ENCODE data around the gene AIFM2.
"Not testable (repeated sequence)": the region's sequence is repeated elsewhere in the genome, so short reads cannot be mapped to it uniquely, and the experiment has no call there.

AIFM2 gene

GRCh38 chr10:70121281-70121949 lies 11.2 kb downstream of the AIFM2 start:
- no peak for DNase-seq

- DNase-seq: no peak
These were observed 12.2 kb downstream of the AIFM2 start for GRCh38 chr10:70120417-70120816.

DNA sequence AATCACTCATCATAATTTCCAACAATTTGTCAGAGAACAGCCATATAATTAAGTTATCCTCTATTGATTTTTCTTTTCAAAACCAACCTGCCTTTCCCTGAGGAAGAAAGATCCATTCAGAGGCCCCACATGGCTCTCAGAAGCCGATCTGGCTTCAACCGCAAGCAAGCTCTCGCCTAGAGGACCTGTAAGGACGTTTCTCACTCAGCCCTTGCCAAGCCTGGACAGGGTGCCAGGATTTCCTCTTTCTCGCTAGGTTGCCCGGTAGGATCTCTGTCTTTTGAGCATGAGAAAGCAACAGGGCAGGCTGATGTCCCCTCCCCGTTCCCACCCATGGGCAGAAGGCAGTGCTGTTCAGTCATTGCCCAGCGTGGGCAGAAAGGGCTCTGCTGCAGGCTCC lies 13.0 kb downstream of the AIFM2 start:
- DNase-seq: no peak

DNA sequence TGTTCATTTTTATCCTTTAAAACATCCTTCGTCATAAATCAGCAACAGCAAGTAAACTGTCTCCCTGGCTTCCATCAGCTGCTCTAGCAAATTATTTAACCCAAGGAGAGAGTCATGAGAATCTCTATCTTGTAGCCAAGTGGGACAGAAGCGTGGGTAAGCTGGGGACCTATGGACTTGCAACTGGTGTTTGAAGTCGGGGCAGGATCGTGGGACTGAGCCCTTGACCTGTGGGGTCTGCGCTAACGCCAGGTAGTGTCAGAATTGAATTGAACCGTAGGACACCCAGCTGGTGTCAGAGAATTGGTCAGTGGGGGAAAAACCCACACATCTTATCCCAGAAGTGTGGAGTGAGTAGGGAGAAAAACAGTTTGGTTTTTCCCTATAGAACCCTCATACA lies 13.4 kb downstream of the AIFM2 start:
- DNase-seq: no peak

GRCh38 chr10:70118196-70118595 lies 14.4 kb downstream of the AIFM2 start:
- DNase-seq: no peak

- DNase-seq: no peak
These were observed 15.0 kb downstream of the AIFM2 start for GRCh38 chr10:70117646-70118045.

GRCh38 chr10:70115948-70116682 lies 16.5 kb downstream of the AIFM2 start:
- peak; percentile 68 for DNase-seq

- DNase-seq: no peak
These were observed 17.7 kb downstream of the AIFM2 start for GRCh38 chr10:70114902-70115301.

DNA sequence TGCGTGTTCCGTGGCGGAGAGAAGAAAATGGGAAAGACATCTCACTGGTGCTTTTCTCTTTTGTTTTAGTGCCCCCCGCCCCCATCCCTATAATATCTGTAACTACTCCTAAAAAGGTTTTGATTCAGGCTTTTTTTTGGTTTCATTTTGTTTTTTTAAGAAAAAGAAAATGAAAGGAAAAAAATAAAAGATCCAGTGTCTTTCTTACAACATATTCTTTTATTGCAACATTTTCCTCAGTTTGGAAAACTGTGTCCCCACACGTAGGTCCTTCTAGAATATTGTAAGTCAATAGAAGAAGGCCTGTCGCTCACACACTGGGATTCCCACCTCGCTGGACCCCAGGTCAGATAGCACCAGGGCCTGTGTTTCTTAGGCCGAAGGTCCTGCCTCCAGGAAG lies 20.6 kb downstream of the AIFM2 start:
- no peak for DNase-seq

DNA sequence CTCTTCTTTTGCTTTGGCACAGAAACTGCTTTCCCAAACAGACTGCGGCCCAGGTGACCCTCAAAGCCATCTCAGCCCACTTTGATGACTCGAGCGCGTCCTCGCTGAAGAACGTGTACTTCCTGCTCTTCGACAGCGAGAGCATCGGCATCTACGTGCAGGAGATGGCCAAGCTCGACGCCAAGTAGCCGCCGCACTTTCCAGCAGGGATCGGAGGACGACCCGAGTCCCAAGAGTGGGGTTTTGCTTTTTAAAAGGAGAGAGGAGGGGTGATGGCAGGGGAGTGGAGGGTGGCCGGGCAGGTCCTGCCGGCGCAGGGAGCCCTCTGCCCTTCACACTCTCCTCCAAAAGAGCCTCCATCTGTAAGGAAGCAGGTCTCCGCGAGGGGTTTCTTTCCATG lies 21.1 kb downstream of the AIFM2 start:
- DNase-seq: no peak

DNA sequence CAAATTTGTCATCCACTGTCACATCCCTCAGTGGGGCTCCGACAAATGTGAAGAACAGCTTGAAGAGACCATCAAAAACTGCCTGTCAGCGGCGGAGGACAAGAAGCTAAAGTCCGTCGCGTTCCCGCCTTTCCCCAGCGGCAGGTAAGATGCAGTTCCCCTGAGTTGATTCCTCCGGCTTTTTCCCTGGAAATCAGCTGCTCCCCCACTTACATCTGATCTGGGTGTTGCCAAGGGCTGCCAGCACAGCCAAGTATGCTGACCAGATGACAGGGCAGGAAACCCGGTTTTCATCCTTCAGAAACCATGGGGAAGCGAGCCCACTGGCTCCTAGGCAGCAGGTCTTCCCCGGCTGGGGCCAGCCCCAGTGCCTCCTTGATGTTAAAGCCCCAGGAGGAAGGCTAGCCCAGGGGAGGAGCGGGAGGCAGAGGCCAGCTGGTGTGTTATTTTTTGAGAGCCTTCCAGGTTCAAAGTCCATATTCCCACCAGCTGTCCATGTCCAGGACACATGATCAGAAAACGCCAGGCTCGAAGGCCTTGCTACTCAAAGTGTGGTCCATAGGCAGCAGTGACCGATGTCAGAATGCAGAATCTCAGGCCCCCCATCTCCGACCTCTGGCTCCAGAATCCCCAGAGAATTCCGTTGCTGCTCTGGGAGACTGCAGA lies 23.4 kb downstream of the AIFM2 start:
- DNase-seq: no peak

- DNase-seq: peak; percentile 13
These were observed 25.4 kb downstream of the AIFM2 start for GRCh38 chr10:70106958-70107791.

GRCh38 chr10:70101668-70102067 lies 31.0 kb downstream of the AIFM2 start:
- DNase-seq: no peak

DNA sequence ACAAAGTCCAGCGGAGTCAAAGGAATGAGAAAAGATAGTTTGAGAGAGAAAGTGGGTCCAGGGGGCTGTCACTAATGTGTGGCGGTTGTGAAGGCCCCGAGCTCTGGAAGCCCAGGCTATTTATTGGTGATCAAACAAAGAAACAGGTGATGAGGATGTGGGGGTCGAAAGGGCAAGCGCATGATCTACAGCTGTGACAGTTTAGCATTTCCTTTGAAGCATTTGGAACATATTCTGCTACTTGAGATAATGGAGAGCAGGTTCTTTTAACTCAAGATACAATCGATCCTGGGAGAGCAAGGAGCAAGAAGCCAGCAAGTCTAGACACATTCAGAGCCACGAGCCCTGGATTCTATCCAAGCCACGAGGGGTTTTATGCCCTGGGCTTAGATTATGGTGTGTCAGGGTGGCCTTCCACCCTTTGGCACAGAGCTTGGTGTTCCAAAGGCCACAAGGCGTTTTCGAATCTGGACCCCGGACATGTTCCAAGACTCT lies 31.5 kb downstream of the AIFM2 start:
- not testable (repeated sequence) for DNase-seq

- DNase-seq: no peak
These were observed 34.4 kb downstream of the AIFM2 start for GRCh38 chr10:70098271-70098670.

DNA sequence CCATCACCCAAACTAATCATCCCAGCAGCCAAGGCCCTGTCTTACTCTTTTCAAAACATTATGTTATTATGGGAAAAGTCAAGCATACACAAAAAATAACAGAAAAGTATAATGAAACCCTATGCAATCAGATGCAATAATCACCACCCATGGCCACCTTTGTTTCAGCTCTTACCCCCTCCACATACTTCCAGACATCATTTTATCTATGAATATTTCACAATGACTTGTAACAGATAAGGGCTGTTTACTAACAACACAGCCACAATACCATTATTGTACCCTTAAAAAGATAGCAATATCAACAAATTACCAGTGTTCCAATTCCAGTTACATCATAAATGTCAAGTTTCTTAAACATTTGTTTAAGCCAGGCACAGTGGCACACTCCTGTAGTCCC lies 35.2 kb downstream of the AIFM2 start:
- no peak for DNase-seq

GRCh38 chr10:70096705-70097420 lies 35.8 kb downstream of the AIFM2 start:
- DNase-seq: no peak

GRCh38 chr10:70096016-70096704 lies 36.5 kb downstream of the AIFM2 start:
- DNase-seq: no peak

DNA sequence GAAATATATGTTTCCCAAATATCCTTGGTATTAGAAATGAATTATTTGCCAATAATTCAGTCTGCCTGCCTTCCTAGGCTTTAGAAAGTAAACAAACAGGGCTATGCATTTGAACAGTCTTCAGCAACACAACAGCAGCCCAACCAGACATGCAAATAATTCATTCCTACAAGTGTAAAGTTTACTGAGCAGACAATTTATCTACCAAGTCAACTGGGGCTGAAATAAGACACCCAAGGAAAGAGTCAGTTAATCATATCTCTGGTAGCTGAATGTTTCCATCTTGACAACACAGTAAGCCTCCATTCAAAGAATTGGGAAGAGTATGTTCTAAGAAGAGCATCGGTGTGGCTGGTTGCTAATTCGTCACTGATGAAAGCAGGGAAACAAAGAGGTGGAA lies 38.4 kb downstream of the AIFM2 start:
- no peak for DNase-seq

DNA sequence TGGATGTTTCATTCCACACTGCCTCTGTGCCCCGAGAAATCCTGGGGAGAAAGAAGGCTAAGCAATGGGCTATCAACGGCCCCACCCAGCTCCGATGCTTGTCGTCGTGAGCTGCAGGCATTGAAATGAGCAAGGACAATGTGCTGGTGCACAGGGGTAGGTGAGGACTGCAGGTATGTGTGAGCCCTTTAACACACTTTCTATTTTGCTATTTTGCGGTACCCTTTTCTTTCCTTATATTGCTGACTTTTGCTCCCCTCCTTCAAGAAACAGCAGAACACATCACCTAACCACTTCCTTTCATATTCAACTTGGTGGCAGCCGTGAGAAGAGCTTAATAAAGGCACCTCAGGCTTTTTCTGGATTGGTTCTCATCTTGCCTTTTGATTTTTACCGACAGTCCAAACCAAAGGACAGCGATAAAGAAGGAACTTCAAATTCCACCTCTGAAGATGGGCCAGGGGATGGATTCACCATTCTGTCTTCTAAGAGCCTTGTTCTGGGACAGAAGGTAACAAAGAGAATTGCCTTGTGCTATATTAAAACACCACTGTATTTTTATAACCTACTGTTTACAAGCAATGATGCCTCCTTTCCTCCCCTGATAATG lies 39.2 kb downstream of the AIFM2 start:
- peak; percentile 59 for DNase-seq

- DNase-seq: no peak
These were observed 40.3 kb downstream of the AIFM2 start for GRCh38 chr10:70092389-70092718.

Measured in CD4-positive, alpha-beta T cell treated with Interleukin-21 for 1 hour (primary cell).